GM12892 (cell line): Measurements from ENCODE around the gene PLEKHG5.

Experiments
- POLR2A ChIP-seq: IDR thresholded peaks from 2 replicates; pipeline ENCODE4 v1.6.1; 2011; ENCODE audit warnings: low read depth, low read length, control low read depth
- POLR2AphosphoS5 ChIP-seq: IDR thresholded peaks from 2 replicates; pipeline ENCODE4 v1.6.1; 2011; ENCODE audit warnings: low read depth, low read length, control low read depth
- TAF1 ChIP-seq: IDR thresholded peaks from 2 replicates; pipeline ENCODE4 v1.6.1; 2011; ENCODE audit warnings: low read depth, mild to moderate bottlenecking, control low read depth, low read length, borderline replicate concordance

- TF ChIP-seq POLR2A (no peak), POLR2AphosphoS5 (no peak), TAF1 (no peak)
These were observed 2.1 kb downstream of the PLEKHG5 start for GRCh38 chr1:6489383-6489765.
